SK-N-SH treated with all-trans-retinoic acid at 6 μM for 48 hours (cell line): Measurements from ENCODE around the gene ATP1B4.

ENCODE experiments used
- ATAC-seq: fragments of 200-7000 bp; cut with Tn5 transposase; 3 replicates; pipeline ENCODE4 v1.9.1; 2020; ENCODE audit warnings: mild to moderate bottlenecking, moderate library complexity
- ARNTL ChIP-seq: fragments of 450-650 bp; formaldehyde crosslinking; IDR thresholded peaks from 2 replicates; pipeline ENCODE4 v1.5.0; 2020; ENCODE audit warnings: low read depth, mild to moderate bottlenecking, moderate library complexity, borderline replicate concordance
- BACH2 ChIP-seq: fragments of 250-450 bp; sonication (Bioruptor Pico); IDR thresholded peaks from 2 replicates; pipeline ENCODE4 v1.9.0; 2021; ENCODE audit warnings: mild to moderate bottlenecking, borderline replicate concordance
- CSDC2 ChIP-seq: fragments of 250-450 bp; sonication (Bioruptor Pico); IDR thresholded peaks from 2 replicates; pipeline ENCODE4 v1.5.0; 2020; ENCODE audit warnings: mild to moderate bottlenecking, moderate library complexity
- GLIS3 ChIP-seq: fragments of 250-450 bp; sonication (Bioruptor Pico); IDR thresholded peaks from 2 replicates; pipeline ENCODE4 v1.5.0; 2020; ENCODE audit warnings: mild to moderate bottlenecking, moderate library complexity
- OSR1 ChIP-seq: fragments of 250-450 bp; sonication (Bioruptor Pico); IDR thresholded peaks from 2 replicates; pipeline ENCODE4 v1.8.0; 2022; ENCODE audit warnings: moderate library complexity, mild to moderate bottlenecking, inconsistent platforms
- RARB ChIP-seq: fragments of 250-450 bp; sonication (Bioruptor Pico); IDR thresholded peaks from 2 replicates; pipeline ENCODE4 v1.8.0; 2021; ENCODE audit warnings: mild to moderate bottlenecking, moderate library complexity
- SNAI2 ChIP-seq: fragments of 250-450 bp; sonication (Bioruptor Pico); IDR thresholded peaks from 2 replicates; pipeline ENCODE4 v1.5.0; 2020; ENCODE audit warnings: mild to moderate bottlenecking, moderate library complexity
- TOX ChIP-seq: fragments of 250-450 bp; sonication (Bioruptor Pico); IDR thresholded peaks from 2 replicates; pipeline ENCODE4 v1.8.0; 2021; ENCODE audit warnings: mild to moderate bottlenecking, moderate library complexity, borderline replicate concordance
- ZC3H10 ChIP-seq: fragments of 250-450 bp; sonication (Bioruptor Pico); IDR thresholded peaks from 2 replicates; pipeline ENCODE4 v1.5.1; 2021; ENCODE audit warnings: mild to moderate bottlenecking, moderate library complexity
- ZFP30 ChIP-seq: fragments of 450-650 bp; formaldehyde crosslinking; IDR thresholded peaks from 2 replicates; pipeline ENCODE4 v1.5.0; 2022; ENCODE audit warnings: mild to moderate bottlenecking, moderate library complexity
- ZNF8 ChIP-seq: fragments of 450-650 bp; formaldehyde crosslinking; IDR thresholded peaks from 2 replicates; pipeline ENCODE4 v1.5.0; 2020; ENCODE audit warnings: mild to moderate bottlenecking, moderate library complexity
- TF ChIP-seq, protein P1 (sequence below): fragments of 250-450 bp; sonication (Bioruptor Pico); IDR thresholded peaks from 2 replicates; pipeline ENCODE4 v1.8.0; 2021; ENCODE audit warnings: low read depth, mild to moderate bottlenecking, moderate library complexity, borderline replicate concordance
- TF ChIP-seq, protein P2 (sequence below): fragments of 250-450 bp; sonication (Bioruptor Pico); IDR thresholded peaks from 2 replicates; pipeline ENCODE4 v1.8.0; 2020; ENCODE audit warnings: mild to moderate bottlenecking, moderate library complexity, borderline replicate concordance
- TF ChIP-seq, protein P3 (sequence below): fragments of 250-450 bp; sonication (Bioruptor Pico); IDR thresholded peaks from 2 replicates; pipeline ENCODE4 v1.5.1; 2021; ENCODE audit warnings: mild to moderate bottlenecking, moderate library complexity
- TF ChIP-seq, protein P4 (sequence below): fragments of 250-450 bp; sonication (Bioruptor Pico); IDR thresholded peaks from 2 replicates; pipeline ENCODE4 v1.5.1; 2020; ENCODE audit warnings: low read depth, mild to moderate bottlenecking, moderate library complexity

The ATP1B4 gene

DNA sequence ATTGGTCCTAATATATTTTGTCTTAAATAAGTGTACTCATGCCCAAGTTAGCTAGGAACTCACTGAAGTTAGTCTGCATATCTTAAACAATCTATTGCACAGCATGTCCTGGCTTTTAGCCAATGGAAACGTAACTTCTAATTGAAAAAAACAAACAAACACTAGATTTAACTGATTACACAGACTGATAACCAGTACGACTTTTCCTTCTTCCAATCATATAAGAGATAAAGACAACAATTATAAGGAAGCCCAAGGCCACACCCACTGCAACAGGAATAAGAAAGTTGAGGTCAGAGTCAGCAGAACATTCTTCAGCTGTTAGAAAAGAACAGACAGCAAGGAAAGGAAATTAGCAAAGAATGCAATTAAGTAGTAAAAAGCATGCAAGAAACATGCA, 66.4 kb downstream of the ATP1B4 start (continued):
- TF ChIP-seq, protein P1, sequence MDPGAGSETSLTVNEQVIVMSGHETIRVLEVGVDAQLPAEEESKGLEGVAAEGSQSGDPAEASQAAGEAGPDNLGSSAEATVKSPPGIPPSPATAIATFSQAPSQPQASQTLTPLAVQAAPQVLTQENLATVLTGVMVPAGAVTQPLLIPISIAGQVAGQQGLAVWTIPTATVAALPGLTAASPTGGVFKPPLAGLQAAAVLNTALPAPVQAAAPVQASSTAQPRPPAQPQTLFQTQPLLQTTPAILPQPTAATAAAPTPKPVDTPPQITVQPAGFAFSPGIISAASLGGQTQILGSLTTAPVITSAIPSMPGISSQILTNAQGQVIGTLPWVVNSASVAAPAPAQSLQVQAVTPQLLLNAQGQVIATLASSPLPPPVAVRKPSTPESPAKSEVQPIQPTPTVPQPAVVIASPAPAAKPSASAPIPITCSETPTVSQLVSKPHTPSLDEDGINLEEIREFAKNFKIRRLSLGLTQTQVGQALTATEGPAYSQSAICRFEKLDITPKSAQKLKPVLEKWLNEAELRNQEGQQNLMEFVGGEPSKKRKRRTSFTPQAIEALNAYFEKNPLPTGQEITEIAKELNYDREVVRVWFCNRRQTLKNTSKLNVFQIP (CRISPR knock-in tag), result no peak

DNA sequence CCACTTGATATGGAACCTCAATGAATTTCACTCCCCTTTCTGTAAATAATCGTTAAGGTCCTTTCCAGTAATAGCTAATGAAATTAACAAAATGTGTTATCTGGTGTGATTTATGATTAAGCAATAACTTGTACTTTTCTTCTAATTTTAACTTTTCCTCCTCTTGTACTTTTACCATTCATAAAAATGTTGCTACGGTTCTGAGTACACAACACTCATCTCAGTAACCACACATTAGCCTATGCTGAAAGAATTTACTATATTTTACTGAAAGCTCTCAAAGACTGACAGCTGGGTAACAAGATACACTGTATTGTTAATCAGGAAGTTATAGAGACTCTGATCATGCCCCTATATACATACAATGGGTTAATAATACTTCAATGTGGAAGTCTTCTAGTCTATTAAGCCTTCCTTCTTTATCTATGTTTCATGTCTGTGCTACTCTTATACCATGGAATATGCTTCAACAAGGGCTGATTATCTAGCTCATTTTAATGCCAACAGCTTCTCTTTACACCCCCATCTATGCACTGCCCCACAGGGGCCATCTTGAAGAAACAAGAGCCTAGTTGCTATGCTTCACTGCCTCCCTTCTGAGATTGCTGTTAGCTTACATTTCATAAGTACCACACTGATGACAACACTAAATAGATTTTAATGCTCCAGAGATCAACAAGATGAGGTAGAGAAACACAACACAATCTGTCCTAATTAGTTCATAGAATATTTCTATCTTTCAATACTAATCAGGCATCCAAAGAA, 68.1 kb downstream of the ATP1B4 start:
- no peak for ATAC-seq
- TF ChIP-seq SNAI2 (CRISPR knock-in tag) (no peak), ZNF8 (CRISPR knock-in tag) (no peak), TOX (CRISPR knock-in tag) (no peak), CSDC2 (CRISPR knock-in tag) (no peak), GLIS3 (CRISPR knock-in tag) (no peak), OSR1 (CRISPR knock-in tag) (no peak), ARNTL (CRISPR knock-in tag) (no peak), ZFP30 (CRISPR knock-in tag) (no peak), RARB (CRISPR knock-in tag) (no peak), BACH2 (CRISPR knock-in tag) (no peak), ZC3H10 (no peak)
- TF ChIP-seq, protein P2, sequence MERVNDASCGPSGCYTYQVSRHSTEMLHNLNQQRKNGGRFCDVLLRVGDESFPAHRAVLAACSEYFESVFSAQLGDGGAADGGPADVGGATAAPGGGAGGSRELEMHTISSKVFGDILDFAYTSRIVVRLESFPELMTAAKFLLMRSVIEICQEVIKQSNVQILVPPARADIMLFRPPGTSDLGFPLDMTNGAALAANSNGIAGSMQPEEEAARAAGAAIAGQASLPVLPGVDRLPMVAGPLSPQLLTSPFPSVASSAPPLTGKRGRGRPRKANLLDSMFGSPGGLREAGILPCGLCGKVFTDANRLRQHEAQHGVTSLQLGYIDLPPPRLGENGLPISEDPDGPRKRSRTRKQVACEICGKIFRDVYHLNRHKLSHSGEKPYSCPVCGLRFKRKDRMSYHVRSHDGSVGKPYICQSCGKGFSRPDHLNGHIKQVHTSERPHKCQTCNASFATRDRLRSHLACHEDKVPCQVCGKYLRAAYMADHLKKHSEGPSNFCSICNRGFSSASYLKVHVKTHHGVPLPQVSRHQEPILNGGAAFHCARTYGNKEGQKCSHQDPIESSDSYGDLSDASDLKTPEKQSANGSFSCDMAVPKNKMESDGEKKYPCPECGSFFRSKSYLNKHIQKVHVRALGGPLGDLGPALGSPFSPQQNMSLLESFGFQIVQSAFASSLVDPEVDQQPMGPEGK (CRISPR knock-in tag), result no peak
- TF ChIP-seq, protein P3, sequence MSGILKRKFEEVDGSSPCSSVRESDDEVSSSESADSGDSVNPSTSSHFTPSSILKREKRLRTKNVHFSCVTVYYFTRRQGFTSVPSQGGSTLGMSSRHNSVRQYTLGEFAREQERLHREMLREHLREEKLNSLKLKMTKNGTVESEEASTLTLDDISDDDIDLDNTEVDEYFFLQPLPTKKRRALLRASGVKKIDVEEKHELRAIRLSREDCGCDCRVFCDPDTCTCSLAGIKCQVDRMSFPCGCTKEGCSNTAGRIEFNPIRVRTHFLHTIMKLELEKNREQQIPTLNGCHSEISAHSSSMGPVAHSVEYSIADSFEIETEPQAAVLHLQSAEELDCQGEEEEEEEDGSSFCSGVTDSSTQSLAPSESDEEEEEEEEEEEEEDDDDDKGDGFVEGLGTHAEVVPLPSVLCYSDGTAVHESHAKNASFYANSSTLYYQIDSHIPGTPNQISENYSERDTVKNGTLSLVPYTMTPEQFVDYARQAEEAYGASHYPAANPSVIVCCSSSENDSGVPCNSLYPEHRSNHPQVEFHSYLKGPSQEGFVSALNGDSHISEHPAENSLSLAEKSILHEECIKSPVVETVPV (CRISPR knock-in tag), result no peak
- TF ChIP-seq, protein P1 (CRISPR knock-in tag), result no peak
- TF ChIP-seq, protein P4, sequence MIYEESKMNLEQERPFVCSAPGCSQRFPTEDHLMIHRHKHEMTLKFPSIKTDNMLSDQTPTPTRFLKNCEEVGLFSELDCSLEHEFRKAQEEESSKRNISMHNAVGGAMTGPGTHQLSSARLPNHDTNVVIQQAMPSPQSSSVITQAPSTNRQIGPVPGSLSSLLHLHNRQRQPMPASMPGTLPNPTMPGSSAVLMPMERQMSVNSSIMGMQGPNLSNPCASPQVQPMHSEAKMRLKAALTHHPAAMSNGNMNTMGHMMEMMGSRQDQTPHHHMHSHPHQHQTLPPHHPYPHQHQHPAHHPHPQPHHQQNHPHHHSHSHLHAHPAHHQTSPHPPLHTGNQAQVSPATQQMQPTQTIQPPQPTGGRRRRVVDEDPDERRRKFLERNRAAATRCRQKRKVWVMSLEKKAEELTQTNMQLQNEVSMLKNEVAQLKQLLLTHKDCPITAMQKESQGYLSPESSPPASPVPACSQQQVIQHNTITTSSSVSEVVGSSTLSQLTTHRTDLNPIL (CRISPR knock-in tag), result no peak
